ENCODE measurements around the gene SRRM4. TPM values are rescaled to one million over a fixed set of nuclear protein-coding genes. Genes with fewer than 3 reads are reported as not detected.

The SRRM4 gene
- total RNA-seq, 1 experiment from 2014 or later = 0.96 TPM

DNA sequence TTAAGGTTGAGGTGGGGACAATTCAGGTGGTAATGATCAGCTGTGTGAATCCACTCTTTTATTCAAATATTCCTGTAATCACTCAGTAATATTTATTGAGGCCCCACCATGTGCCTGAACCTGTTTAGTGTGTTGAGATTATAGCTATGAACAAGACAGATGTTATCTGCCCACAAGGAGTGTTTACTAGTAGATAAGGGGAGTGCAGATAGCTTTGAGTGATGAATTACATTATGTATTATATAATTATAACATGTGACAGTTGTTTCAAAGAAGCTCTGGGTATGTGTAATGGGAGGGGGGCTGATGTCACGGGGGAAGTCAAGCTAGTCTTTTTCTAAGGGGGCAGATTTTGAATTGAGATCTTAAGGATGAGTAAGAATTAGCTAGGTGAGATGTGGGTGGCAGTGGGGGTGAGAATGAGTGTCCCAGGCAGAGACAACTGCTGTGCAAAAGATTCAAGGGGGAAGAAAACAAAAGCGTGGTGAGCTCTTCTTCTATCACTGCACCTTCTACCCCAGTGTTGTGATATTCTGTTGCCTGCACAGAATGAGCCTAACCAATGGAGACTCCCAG, 21.3 kb upstream of the SRRM4 start (continued):
- TF ChIP-seq, protein P1, sequence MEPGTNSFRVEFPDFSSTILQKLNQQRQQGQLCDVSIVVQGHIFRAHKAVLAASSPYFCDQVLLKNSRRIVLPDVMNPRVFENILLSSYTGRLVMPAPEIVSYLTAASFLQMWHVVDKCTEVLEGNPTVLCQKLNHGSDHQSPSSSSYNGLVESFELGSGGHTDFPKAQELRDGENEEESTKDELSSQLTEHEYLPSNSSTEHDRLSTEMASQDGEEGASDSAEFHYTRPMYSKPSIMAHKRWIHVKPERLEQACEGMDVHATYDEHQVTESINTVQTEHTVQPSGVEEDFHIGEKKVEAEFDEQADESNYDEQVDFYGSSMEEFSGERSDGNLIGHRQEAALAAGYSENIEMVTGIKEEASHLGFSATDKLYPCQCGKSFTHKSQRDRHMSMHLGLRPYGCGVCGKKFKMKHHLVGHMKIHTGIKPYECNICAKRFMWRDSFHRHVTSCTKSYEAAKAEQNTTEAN (CRISPR knock-in tag; IDR thresholded peaks at IDR 0.05) = no peak
- TF ChIP-seq CBFB (CRISPR knock-in tag; IDR thresholded peaks at IDR 0.05; ENCODE audit: low read depth) = no peak

DNA sequence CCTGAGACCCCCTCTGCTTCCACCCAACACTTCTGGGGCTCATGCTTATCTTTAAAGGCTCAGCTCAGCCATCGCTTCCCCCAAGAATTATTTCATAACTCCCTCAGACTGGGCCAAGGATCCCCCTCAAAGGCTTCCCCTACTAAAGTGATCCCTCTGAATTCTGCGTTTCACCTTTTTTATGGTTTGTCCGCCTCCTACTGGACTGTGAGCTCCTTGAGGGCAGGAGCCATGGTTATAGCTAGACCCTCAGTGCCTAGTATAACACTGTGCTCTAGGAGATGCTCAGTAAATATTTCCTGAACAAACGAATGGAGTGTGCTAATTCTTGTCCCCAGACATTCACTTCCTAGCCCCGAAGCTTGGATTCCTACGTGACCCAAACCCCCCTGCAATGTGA, 20.5 kb upstream of the SRRM4 start:
- Mint-ChIP-seq H3K36me3 (peaks cover 3% of the 10 kb centered on the region), H3K4me3 (no peak overlapping the region), H3K27me3 (ENCODE audit: low read depth) (peaks cover 14% of the 10 kb centered on the region), H3K9me3 (peaks cover 9% of the 10 kb centered on the region), H3K27ac (no peak overlapping the region), H3K4me1 (peaks cover 15% of the 10 kb centered on the region)
- TF ChIP-seq EMX1 (CRISPR knock-in tag; IDR thresholded peaks at IDR 0.05) (no peak), SMAD3 (CRISPR knock-in tag; IDR thresholded peaks at IDR 0.05; ENCODE audit: borderline replicate concordance) (no peak), OVOL2 (CRISPR knock-in tag; IDR thresholded peaks at IDR 0.05; ENCODE audit: borderline replicate concordance) (no peak), ZNF138 (CRISPR knock-in tag; conservative IDR thresholded peaks at IDR 0.05) (no peak), ZNF263 (CRISPR knock-in tag; IDR thresholded peaks at IDR 0.05; ENCODE audit: low read depth) (no peak), ZNF423 (CRISPR knock-in tag; IDR thresholded peaks at IDR 0.05) (no peak)
- TF ChIP-seq, protein P2, sequence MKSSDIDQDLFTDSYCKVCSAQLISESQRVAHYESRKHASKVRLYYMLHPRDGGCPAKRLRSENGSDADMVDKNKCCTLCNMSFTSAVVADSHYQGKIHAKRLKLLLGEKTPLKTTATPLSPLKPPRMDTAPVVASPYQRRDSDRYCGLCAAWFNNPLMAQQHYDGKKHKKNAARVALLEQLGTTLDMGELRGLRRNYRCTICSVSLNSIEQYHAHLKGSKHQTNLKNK (CRISPR knock-in tag; IDR thresholded peaks at IDR 0.05) = no peak
- TF ChIP-seq, protein P3, sequence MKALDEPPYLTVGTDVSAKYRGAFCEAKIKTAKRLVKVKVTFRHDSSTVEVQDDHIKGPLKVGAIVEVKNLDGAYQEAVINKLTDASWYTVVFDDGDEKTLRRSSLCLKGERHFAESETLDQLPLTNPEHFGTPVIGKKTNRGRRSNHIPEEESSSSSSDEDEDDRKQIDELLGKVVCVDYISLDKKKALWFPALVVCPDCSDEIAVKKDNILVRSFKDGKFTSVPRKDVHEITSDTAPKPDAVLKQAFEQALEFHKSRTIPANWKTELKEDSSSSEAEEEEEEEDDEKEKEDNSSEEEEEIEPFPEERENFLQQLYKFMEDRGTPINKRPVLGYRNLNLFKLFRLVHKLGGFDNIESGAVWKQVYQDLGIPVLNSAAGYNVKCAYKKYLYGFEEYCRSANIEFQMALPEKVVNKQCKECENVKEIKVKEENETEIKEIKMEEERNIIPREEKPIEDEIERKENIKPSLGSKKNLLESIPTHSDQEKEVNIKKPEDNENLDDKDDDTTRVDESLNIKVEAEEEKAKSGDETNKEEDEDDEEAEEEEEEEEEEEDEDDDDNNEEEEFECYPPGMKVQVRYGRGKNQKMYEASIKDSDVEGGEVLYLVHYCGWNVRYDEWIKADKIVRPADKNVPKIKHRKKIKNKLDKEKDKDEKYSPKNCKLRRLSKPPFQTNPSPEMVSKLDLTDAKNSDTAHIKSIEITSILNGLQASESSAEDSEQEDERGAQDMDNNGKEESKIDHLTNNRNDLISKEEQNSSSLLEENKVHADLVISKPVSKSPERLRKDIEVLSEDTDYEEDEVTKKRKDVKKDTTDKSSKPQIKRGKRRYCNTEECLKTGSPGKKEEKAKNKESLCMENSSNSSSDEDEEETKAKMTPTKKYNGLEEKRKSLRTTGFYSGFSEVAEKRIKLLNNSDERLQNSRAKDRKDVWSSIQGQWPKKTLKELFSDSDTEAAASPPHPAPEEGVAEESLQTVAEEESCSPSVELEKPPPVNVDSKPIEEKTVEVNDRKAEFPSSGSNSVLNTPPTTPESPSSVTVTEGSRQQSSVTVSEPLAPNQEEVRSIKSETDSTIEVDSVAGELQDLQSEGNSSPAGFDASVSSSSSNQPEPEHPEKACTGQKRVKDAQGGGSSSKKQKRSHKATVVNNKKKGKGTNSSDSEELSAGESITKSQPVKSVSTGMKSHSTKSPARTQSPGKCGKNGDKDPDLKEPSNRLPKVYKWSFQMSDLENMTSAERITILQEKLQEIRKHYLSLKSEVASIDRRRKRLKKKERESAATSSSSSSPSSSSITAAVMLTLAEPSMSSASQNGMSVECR (CRISPR knock-in tag; IDR thresholded peaks at IDR 0.05; ENCODE audit: borderline replicate concordance) = no peak
- TF ChIP-seq, protein P4, sequence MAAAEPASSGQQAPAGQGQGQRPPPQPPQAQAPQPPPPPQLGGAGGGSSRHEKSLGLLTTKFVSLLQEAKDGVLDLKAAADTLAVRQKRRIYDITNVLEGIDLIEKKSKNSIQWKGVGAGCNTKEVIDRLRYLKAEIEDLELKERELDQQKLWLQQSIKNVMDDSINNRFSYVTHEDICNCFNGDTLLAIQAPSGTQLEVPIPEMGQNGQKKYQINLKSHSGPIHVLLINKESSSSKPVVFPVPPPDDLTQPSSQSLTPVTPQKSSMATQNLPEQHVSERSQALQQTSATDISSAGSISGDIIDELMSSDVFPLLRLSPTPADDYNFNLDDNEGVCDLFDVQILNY (CRISPR knock-in tag; IDR thresholded peaks at IDR 0.05) = no peak
- TF ChIP-seq, protein P5, sequence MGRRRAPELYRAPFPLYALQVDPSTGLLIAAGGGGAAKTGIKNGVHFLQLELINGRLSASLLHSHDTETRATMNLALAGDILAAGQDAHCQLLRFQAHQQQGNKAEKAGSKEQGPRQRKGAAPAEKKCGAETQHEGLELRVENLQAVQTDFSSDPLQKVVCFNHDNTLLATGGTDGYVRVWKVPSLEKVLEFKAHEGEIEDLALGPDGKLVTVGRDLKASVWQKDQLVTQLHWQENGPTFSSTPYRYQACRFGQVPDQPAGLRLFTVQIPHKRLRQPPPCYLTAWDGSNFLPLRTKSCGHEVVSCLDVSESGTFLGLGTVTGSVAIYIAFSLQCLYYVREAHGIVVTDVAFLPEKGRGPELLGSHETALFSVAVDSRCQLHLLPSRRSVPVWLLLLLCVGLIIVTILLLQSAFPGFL (CRISPR knock-in tag; IDR thresholded peaks at IDR 0.05; ENCODE audit: borderline replicate concordance) = no peak
- POLR2A ChIA-PET = no interaction called here
- DNase-seq (ENCODE audit: low spot score) (no peak), ATAC-seq (no peak)
- CTCF ChIA-PET = interaction anchor here (0.6 to 2.2 kb wide), 6 partner anchors 8 to 529 kb away, joined by 3 to 7 read pairs (median 3); no protein-coding TSS in a partner anchor

DNA sequence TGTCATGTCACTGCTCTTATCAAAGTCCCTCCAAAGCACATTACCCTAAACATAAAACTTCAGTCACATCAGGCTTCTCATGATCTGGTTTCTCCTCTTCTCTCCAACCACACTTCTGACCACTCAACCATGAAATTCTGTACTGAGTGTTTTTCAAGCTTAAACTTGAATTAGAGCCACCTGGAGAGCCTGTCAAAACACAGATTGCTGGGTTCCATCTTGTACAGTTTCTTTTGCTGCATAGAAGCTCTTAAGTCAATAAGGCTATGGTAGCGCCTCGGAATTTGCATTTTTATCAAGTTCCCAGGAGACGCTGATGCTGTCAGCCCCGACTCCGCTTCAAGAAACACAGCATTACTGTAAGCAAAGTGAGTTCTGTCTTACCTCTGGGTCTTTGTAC, 16.4 kb upstream of the SRRM4 start:
- 0 out of 2 replicates have a peak, but pooled peaks cover 3% of the 10 kb centered on the region for H3K4me1 Mint-ChIP-seq
- H3K27me3 Mint-ChIP-seq (ENCODE audit: low read depth) = peaks cover 4% of the 10 kb centered on the region; the same call in 1 of the 2 replicates
- TF ChIP-seq, protein P6, sequence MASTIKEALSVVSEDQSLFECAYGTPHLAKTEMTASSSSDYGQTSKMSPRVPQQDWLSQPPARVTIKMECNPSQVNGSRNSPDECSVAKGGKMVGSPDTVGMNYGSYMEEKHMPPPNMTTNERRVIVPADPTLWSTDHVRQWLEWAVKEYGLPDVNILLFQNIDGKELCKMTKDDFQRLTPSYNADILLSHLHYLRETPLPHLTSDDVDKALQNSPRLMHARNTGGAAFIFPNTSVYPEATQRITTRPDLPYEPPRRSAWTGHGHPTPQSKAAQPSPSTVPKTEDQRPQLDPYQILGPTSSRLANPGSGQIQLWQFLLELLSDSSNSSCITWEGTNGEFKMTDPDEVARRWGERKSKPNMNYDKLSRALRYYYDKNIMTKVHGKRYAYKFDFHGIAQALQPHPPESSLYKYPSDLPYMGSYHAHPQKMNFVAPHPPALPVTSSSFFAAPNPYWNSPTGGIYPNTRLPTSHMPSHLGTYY (CRISPR knock-in tag; IDR thresholded peaks at IDR 0.05) = no peak
- TF ChIP-seq TP53 (CRISPR knock-in tag; IDR thresholded peaks at IDR 0.05) (no peak), ZNF138 (CRISPR knock-in tag; conservative IDR thresholded peaks at IDR 0.05) (no peak), ZNF416 (CRISPR knock-in tag; IDR thresholded peaks at IDR 0.05) (no peak), ZNF396 (CRISPR knock-in tag; IDR thresholded peaks at IDR 0.05; ENCODE audit: borderline replicate concordance) (no peak), ZBTB21 (CRISPR knock-in tag; IDR thresholded peaks at IDR 0.05; ENCODE audit: borderline replicate concordance) (no peak), TCF7 (CRISPR knock-in tag; IDR thresholded peaks at IDR 0.05; ENCODE audit: low read depth) (no peak), ZNF121 (CRISPR knock-in tag; IDR thresholded peaks at IDR 0.05) (no peak), GABPB1 (CRISPR knock-in tag; IDR thresholded peaks at IDR 0.05) (no peak)
- TF ChIP-seq, protein P7, sequence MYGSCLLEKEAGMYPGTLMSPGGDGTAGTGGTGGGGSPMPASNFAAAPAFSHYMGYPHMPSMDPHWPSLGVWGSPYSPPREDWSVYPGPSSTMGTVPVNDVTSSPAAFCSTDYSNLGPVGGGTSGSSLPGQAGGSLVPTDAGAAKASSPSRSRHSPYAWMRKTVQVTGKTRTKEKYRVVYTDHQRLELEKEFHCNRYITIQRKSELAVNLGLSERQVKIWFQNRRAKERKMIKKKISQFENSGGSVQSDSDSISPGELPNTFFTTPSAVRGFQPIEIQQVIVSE (CRISPR knock-in tag; IDR thresholded peaks at IDR 0.05; ENCODE audit: borderline replicate concordance) = no peak

More for the DNA sequence above, 16.4 kb upstream of the SRRM4 start:
- CTCF ChIA-PET = interaction anchor here (0.6 to 1.3 kb wide), 2 partner anchors 17 to 441 kb away, joined by 4 to 5 read pairs; partner anchors contain the start of gene SRRM4
- H3K9me3 Mint-ChIP-seq = peaks cover 27% of the 10 kb centered on the region
- peaks cover 3% of the 10 kb centered on the region for H3K36me3 Mint-ChIP-seq
- POLR2A ChIA-PET = no interaction called here
- H3K27ac Mint-ChIP-seq = no peak overlapping the region
- H3K4me3 Mint-ChIP-seq = no peak overlapping the region
- ATAC-seq (no peak), DNase-seq (ENCODE audit: low spot score) (no peak)

Data from WTC11 (cell line).